Dermis microvascular lymphatic vessel endothelial cell (primary cell): ENCODE measurements around the gene ITIH2. TPM values are rescaled to one million over a fixed set of nuclear protein-coding genes. Genes with fewer than 3 reads are reported as not detected.

Experiments used
- DNase-seq, 2 donors: peaks; one replicate each; pipeline versions ENCODE4 v3.0.0 to v3.0.0-alpha.2; 2010; ENCODE audit warnings: low read depth in 2 of 2
- total RNA-seq: library from RNA; depleted of rRNA; stranded (reverse); fragments of >200 nt; gene quantifications from 2 replicates; pipeline ENCODE4 v1.2.1, GENCODE V29; 2014

The ITIH2 gene
- total RNA-seq, 1 donor from 2014 or later = not detected

GRCh38 chr10:7795605-7796004 is 92.5 kb downstream of the ITIH2 start:
- peak in 1 of 2 donors; percentile 10 for DNase-seq

DNA sequence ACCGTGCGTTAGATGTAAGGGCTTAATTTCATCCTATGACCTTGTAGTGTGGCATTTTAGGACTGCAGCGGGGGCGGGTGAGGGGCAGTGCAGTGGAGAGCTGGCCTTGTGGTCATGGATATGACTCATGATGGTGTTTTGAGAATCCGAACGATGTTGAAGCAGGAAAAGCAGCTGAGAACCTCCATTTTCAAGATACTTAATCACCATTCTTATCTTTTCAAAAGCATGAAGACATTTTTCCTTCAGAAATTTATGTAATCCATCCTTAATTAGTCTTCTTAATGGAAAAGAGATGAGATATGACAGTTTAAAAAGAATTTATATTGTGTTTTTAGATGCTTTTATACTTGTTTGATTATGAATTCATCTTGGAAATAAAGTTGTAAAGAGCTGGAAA is 94.5 kb downstream of the ITIH2 start:
- peak in 1 of 2 donors; percentile 75 for DNase-seq

Other genes starting within 250 kb of the ITIH2 start
- 0.26 and 1.0 TPM in 2 replicates for gene ITIH5, start 36.4 kb upstream of the ITIH2 start, total RNA-seq
- gene KIN, start 84.7 kb downstream of the ITIH2 start, total RNA-seq = 2.9 and 4.1 TPM in 2 replicates
- gene ATP5F1C, start 84.9 kb downstream of the ITIH2 start, total RNA-seq = 246 and 265 TPM in 2 replicates
- 1.0 and 1.1 TPM in 2 replicates for gene TAF3, start 115.2 kb downstream of the ITIH2 start, total RNA-seq